Stimulated activated CD4-positive, alpha-beta T cell treated with anti-CD3 and anti-CD28 coated beads, Interleukin-4, amount 100 ng/mL, for 48 hours (primary cell): ENCODE measurements around the gene BEST3.
"Not testable (repeated sequence)": the region's sequence is repeated elsewhere in the genome, so short reads cannot be mapped to it uniquely, and the experiment has no call there.

Experiments
- DNase-seq, 2 donors: peaks; one replicate each; pipeline ENCODE4 v3.0.0-alpha.2; 2020; ENCODE audit warnings: low read depth in 2 of 2

The BEST3 gene

DNA sequence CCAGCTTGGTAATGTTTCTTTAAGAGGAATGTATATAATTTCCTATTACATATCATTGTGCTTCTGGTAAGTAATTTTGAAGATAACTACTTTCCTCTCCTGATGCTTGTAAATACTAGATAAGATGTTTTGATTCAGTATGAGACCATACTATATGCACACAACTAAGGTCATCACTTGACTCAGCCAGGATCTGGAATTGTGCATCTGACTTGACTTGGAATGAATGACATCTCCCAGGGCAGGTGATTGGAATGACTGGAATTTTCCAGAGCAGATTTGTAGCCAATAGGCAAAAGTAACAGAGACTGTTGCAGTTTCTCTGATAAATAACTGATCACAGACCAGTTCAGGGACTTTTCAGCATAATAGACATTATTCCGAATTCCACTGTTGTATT, 11.1 kb downstream of the BEST3 start:
- no peak for DNase-seq

DNA sequence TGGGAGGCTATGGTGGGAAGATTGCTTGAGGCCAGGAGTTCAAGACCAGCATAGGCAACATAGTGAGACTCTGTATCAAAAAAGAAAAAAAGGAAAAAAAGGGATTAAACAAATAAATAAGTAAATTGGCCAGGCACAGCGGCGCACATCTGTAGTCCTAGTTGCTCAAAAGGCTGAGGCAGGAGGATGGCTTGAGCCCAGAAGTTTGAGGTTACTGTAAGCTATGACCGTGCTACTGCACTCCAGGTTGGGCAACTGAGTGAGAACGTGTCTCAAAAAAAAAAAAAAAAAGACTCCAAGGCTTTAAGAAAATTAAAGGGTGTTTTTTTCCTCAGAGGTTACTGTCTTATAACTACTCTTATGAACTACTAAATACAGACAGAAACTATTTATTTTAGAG, 11.7 kb downstream of the BEST3 start:
- DNase-seq: no peak

DNA sequence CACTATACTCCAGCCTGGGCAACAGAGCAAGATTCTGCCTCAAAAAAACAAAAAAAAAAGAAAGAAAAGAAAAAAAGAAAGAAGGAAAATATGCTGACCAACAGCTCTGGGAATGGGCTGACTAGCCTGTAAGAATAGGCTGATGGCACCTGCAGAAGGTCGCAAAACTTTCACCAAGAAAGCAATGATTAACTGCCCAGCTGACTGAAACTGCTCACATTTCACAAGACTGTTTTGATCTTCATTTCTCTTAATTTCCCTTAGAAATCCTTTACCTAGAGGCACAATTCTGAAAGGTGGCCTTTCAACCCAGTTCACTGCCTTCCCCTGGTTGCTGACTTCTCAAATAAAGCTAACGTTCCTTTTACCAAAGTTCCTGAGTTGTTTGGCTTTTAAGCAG, 12.4 kb downstream of the BEST3 start:
- no peak for DNase-seq

DNA sequence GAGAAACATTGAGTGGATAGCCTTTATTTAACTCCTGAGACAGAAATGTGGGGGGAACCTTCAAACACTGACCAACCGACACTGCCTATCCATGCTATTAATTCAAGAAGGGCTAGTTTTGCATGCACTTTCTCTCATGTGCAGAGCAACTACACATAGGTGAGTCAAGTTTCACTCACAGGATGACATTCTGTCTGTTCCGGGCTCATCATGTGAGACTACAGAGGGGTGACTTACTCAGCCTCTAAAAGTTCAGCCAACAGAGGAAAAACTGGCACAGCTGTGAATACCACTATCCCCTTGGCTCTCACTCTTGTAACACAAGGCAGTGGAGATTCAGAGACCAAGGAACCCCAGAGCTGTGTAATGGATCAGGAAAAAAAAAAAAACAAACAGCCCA, 13.3 kb downstream of the BEST3 start:
- DNase-seq: no peak

DNA sequence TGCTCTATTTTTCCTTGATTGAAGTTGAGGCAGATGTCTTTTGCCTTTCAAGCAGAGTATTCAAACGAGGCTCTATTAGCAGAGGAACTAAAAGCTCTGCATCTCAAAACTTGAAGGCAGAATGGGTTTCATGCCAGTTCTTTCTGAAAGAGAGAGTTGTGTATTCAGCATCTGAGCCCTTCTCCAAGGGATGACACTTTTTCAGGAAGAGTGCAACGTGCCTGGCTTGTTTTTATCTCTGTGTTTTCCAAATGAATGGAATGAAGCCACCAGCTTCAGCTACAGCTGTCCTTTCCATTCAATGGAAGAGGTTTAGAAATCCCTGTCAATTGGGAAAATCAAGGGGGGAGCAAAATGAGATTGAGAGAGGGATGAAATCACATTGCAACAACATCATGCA, 14.6 kb downstream of the BEST3 start:
- DNase-seq: no peak

DNA sequence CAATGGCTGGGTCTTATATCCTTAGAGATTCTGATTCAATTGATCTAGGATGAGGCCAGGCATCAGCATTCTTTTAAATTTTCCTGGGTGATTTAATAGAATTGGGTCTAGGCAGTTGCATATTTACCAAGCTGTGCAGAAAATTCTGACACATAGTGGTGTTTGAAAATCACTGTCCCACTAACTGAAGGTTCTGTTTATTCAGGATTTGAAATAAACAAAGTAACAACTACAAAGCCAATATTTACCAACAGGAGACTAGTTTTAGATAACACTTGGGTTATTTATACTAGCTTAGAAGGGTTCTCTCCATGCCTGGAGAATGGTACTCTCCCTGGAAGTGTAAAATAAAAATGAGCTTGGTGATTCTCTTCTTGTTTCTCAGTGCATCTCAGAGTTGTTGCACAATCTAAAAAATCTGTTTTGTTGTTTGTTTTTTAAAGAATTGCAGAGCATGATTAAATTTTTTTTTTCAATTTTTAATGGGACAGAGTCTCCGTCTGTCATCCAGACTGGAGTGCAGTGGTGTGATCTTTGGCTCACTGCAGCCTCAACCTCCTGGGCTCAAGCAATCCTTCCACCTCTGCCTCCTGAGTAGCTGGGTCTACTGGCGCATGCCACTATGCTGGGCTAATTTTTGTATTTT, 16.9 kb downstream of the BEST3 start:
- DNase-seq: no peak

DNA sequence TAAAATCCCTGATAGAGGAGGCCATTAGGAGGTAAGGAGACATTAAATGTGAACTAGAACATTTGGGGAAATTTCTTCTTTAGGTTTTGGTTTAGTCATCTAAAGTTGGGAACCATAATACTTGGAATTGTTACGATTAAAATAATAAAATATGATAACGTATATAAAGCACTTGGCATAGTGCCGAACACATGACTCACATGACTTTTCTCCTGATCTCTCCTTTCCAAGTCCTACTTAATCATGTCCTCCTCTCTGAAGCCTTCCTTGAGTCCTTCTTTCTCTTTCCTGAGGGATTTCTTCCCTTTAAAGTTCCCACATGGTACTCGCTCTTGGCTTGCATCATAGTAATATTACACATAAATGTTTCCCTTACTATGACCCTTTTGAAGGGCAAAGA, 20.0 kb downstream of the BEST3 start:
- DNase-seq: no peak

DNA sequence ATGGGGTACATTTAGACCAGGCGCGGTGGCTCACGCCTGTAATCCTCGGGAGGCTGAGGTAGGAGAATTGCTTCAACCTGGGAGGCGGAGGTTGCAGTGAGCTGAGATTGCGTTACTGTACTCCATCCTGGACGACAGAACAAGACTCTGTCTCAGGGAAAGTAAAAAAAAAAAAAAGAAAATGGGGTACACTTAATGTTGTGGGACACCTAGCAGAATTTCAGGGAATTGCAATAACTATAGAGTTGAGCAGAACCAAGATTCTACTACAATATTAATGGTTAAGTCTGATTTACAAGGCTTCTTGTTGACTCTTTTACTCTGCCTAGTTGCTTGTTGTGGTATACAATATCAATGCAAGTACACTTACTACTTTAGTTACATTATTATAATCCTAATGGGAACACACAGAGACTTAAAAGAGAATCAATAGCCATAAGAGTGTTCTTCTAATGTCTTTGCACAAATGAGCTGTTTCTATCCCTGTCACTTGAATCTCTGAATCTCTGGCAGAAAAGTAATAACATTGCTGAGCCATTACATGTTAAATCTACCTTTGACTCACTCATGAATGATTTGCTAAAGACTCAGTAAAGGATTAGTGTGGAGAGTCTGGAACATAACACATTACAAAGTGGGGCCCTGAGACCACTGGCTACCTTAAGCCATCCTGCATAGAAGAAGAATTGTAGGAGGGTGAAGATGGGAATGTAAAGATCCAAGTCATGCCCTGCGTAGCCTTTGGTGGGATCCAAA, 22.7 kb downstream of the BEST3 start:
- no peak for DNase-seq

DNA sequence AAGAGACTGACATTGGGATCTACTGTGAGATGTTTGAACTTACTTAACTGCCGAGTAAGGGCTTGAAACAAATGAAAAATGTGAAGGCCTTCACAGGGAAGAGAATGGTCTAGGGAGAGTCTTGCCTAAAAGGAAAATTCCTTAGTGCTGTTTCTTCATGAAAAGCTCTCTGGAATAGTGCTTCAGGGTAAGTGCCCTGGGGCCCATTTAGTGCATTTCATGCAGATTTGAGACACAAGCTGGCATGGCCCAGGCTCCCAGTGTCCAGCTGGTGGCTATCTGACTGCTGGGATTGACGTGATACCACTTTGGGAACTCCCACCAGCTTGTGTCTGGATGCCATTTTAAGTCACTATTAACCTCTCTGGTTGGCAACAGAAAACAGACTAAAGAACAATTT, 26.9 kb downstream of the BEST3 start:
- DNase-seq: no peak

DNA sequence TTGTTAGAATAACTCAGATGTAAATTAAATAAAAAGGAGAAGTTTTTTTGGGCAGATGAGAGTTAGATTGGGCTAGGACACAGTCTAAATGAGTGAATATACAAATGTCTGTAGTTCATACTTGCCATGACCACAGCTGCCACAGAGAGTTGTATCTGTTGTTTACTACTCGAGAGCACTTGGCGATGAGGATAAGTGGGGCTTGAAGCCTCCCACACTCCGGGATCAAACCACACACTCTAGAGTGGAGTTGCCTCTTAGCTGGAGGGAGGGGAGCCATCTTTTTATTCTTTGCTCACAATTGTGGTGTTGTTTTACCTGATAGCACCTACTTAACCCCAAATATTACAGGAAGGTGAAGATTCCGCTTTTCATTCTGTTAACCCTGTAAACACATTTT, 27.5 kb downstream of the BEST3 start:
- no peak for DNase-seq

DNA sequence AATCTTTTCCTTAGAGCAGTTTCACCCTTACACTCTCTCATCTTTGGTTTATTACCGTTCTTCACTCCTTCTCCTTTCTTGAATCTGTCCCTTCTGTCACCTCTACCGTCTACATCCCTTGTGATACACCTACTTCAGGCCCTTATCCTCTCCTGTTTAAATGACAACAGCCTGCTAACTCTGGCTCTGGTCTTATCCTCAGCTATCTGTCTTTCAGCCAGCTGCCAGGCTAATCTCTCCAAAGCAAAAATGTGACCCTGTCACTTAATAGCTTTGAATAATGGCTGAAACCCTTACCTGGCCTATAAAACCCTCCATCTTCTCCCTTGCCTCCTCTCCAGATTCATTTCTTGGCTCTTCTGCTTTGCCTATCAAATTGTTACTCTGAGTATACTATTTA, 32.3 kb downstream of the BEST3 start:
- DNase-seq: no peak

DNA sequence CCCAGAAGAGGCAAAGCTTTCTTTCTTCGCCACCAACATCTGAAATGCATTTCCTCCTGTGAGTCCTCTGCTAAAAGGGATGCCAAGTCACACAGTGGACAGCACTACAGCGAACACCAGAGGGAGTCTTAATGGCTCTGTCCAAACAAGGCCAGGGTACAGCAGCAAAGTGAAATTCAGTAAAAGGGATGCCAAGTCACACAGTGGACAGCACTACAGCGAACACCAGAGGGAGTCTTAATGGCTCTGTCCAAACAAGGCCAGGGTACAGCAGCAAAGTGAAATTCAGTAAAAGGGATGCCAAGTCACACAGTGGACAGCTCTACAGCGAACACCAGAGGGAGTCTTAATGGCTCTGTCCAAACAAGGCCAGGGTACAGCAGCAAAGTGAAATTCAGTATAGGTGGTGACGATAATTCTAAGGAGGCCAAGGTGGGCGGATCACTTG, 34.1 kb downstream of the BEST3 start:
- DNase-seq: not testable (repeated sequence)

DNA sequence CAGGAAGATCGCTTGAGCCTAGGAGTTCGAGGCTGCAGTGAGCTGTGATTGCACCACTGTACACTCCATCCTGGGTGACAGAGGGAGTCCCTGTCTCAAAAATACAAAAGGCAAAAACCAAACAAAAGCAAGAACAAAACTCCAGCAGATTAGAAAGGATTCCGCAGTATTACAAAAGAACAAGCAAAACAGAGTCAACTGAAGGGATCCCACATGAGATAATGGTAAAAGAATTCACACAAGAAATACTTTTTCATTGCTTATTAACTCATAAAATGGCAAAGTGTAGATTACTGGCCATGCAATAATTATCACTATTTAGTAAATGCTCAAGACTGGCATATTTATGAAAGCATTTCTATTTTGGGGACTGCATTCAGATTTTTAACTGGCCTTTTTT, 35.4 kb downstream of the BEST3 start:
- DNase-seq: no peak

DNA sequence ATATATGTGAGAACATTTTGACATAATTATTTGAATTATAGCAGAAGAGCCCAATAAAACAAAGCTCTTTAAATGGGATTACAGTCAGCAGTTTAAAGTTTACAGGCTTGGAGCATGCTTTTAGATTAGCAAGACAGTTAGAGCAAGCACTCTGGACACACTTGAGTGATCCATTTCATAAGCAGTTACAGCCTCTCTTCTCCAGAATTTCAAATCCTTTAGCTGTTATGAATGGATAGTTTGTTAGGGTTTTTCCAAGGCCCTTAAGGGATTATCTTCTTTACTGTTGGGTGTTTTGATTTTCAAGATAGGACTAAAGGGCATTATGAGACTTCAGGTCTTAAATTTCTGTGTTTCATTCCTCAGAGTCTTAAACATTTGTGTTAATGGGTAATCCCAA, 36.3 kb downstream of the BEST3 start:
- DNase-seq: no peak

DNA sequence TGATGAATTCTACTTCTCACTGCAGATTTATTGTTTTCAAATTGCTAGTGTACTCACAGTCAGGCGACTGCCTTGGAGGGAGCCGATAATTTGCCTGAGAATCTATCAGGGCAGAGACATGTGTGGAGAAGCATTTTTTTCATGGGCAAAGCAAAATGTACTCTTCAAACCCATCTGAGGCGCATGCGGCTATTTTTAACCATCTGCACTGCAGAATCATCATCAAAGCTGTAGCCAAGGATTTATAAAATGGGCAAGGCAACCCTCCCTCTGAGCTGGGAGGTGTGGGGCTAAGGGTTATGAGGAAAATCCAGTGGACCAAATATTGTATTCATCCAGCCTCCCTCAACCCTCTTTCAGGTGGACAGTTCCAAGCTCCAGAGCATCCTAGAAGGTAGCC, 37.7 kb downstream of the BEST3 start:
- no peak for DNase-seq

DNA sequence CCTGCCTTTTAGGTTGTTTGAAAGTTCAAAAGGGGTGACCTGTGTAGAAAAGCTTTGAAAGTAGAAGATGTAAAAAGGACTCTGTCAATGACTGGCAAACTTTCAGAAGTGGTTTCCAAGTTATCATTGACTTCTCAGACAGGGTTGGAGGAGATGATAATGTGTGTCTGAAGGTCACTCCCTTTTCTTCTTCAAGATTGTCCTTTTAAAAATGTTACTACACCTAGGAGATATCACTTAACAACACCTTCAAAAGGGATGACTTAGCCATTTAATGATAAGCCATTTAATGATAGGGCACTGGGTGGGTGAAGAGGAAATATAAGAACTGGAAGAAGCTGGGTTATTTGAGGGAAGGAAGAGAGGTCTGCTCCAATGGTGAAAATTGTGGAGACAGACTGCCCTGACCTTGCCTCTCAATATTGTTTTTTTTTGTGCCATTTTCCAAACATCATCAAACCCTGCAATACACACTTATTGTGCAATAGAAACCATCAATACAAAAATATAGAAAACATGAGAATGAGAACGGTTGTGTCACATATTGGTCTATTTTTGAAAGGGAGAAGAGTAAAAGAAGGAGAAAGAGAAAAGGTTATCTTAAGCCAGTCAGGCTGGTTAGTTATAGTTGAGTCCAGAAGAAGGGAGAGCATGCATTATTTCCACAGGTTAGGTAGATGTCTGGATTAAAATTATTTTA, 38.8 kb downstream of the BEST3 start:
- no peak for DNase-seq

DNA sequence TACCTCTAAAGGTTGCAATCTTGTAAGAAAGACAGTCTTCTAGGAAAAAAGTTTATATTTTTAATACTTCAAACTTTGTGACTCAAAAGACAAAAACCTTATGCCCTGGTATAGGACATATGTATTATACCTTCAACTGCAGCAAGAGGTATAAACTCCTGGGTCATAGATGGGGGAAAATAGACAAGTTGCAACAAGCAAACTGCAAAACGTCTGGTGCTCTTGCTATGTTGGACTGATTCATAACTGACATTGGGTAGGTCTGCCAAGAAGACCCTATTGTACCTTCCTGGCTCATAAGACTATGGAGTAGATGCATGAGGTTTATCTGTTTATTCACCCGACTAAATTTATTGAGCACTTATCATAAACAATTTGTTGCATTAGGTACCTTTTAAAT, 40.9 kb downstream of the BEST3 start:
- DNase-seq: no peak

DNA sequence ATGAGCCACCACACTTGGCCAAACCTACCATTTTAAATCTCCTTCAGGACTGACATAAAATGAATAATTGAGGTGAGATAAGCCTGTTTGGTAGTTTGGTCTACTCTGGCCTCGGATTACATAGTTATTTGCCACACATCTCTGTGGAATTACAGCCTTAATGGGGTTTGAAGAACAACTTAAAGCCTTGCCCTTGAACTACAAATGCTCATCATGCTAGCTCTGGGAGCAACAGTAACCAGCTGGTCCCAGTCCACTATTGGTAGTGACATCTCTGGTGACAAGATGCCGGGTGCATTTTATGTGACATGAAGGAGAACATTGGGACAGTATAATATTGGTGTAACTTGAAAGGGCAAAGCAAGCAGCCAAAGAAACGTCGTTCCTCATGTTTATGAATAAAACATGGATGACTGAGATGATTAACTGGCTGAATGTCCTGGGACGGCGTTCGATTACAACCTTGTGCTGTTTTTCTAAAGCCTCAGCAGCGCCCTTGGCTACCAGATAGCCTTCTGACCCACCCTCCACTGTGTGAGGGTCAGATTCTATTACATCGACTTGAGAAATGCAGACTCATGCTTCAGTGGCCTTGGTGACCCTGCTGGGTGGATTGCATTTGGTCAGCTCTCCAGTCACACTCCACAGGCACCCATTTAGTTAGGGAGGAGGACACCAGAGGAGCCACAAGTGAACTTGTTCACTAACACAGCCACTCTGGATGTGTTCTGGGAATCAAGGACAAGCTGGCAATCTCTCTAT, 41.5 kb downstream of the BEST3 start:
- DNase-seq: no peak

DNA sequence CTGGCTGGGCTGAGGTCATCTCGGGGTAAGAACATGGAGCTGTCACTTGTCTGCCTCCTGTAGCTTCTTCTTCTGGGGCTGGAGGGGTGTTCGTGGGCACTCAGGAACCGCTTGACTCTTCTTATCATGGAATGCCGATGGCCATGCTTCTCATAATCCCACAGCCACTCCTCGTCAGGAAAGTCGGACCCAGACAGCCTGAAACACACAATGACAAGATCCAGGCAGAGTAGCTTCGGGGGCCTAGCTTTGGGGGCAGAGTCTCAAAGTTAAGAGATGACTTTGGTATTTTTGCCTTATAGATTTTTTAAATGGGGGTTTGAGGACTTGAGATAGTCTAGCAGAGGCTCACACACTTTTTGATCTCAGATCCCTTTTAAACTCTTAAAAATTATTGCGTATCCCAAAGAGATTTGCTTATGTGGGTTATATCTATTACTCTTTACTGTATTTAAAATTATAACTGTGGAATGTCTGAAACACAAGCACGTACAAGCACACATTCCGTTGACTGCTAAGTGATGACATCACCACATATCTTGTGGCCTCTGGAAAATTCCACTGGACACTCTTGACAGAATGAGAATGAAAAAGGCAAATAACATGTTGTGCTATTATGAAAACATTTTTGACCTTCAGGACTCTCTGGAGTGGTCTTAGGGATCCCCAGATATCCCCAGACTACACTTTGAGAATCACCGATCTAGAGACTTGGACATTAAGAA, 43.3 kb downstream of the BEST3 start:
- no peak for DNase-seq

DNA sequence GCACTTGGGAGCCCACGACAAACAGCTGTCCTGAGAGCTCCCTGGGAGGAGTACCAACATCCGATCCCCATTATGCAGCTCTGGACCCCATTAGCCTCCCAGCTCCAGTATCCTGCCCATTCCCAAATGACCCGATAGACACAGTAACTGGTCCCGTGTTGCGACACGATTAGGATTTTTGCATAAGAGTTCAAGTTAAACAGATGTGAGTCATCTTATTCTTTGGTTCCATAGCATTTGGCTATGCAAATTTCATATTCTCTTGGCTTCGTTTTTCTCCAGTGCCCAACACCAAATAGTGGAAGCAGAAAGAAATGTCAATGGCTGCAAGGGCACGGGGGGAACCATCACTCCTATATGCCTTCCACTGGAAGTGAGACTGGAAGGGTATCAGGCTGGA, 45.4 kb downstream of the BEST3 start:
- no peak for DNase-seq

DNA sequence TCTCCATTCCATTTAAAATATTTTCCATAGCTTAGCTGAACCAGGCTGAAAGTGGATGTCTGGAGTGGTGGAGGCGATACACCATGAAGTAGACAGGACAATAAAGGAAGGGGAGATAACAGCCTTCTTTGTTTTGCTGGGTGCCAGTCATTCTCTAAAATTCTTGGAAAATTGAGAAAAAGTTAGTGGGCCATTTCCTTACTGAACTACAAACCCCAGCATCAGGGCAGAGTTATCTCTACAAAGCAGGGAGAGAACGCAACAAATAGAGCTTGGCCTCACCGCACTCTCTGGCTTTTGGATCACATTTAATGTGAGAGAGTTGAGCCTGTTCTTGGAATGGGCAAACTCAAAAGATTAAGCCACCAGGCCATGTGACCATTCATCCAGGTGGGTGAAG, 47.2 kb downstream of the BEST3 start:
- no peak for DNase-seq

DNA sequence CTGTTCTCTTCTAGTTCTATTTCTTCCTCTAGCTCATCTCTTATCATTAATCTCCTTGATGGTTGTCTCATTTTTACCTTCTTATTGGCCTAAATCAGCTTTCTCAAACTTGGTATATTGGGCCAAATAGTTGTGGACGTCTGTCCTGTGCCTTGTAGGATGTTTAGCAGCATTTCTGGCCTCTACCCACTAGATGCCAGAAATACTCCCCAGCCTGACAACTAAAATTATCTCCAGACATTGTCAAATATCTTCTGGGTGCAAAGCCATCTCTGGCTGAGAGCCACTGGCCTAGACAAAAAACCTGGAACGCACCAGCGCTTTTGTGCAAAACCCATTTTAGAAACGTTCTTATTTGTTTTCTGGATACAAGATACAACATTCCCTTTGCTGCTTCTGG, 49.6 kb downstream of the BEST3 start:
- no peak for DNase-seq
